ENCODE results near the gene OSBPL6. TPM values are rescaled to one million over a fixed set of nuclear protein-coding genes. Genes with fewer than 3 reads are reported as not detected.

OSBPL6 gene
- total RNA-seq, 1 experiment from 2014 or later, result 2.1 TPM

DNA sequence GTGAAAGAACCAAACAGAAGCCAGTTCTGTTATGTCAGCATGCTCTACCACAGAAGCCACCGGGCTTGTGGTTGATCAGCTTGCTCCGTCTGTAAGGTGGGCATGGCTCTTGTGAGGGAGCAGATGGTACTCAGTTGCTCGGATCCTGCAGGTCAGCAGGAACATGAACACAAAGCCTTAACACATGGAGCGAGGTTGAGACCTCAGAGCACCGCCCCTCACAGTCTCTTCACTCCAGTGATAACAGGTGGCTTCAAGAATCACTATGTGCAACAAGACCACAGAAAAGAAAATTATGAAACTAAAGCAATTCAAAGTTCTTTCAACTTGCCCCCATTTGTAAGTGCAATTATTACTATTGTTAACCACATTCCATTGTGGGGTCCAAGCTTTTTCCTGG lies 72.1 kb downstream of the OSBPL6 start:
- H3K27me3 ChIP-seq (ENCODE audit: control insufficient read depth, insufficient read depth, low read length), result no peaks in the 10 kb centered on the region
- ATAC-seq, result no peak
- intact Hi-C loops (cut with micrococcal nuclease; ENCODE audit: unreplicated experiment), result no loop called here
- ChIA-PET CTCF (interaction anchor here (0.7 kb wide), 1 partner anchor 154 kb away, joined by 10 read pairs; no protein-coding TSS in a partner anchor), POLR2A (no interaction called here)
- no peaks in the 10 kb centered on the region for H3K36me3 ChIP-seq (ENCODE audit: control insufficient read depth, insufficient read depth, low read length)
- H3K9me3 ChIP-seq (ENCODE audit: control insufficient read depth, insufficient read depth, low read depth, low read length), result no peaks in the 10 kb centered on the region
- H3K4me1 ChIP-seq (ENCODE audit: control insufficient read depth, insufficient read depth, low read length), result no peaks in the 10 kb centered on the region
- no TSS peak for BruUV-seq (replicated peaks)
- no peak overlapping the region for H3K4me3 ChIP-seq (ENCODE audit: low read depth in 2 of 2, low read length in 2 of 2)
- in situ Hi-C loops (cut with HindIII; ENCODE audit: low pct_unique_long_range_greater_than_20kb, low sequenced_read_pairs), result no loop called here
- TF ChIP-seq POLR2AphosphoS5 (IDR thresholded peaks at IDR 0.05; ENCODE audit: low read depth, low read length), result no peak
- TF ChIP-seq CTCF (IDR thresholded peaks at IDR 0.05), result no peak
- TF ChIP-seq REST (IDR thresholded peaks at IDR 0.05; ENCODE audit: insufficient read depth in 1 of 2, low read depth in 2 of 2, low read length in 1 of 2), result no peak
- TF ChIP-seq TCF7L2 (IDR thresholded peaks at IDR 0.05; ENCODE audit: low read depth, low read length), result no peak
- no peak for TF ChIP-seq SIN3A (IDR thresholded peaks at IDR 0.05; ENCODE audit: borderline replicate concordance, insufficient read depth, low read depth, low read length)
- no peak for DNase-seq (ENCODE audit: low read depth, low spot score)
- H3K27ac ChIP-seq (ENCODE audit: low read length), result no peak overlapping the region

GRCh38 chr2:178267660-178268059 lies 73.3 kb downstream of the OSBPL6 start:
- intact Hi-C loops (cut with micrococcal nuclease; ENCODE audit: unreplicated experiment), result no loop called here
- POLR2A ChIA-PET, result interaction anchor here (0.6 kb wide), 1 partner anchor 9 kb away, joined by 5 read pairs; no protein-coding TSS in a partner anchor
- no peak for TF ChIP-seq TCF7L2 (IDR thresholded peaks at IDR 0.05; ENCODE audit: low read depth, low read length)
- no peak for TF ChIP-seq POLR2AphosphoS5 (IDR thresholded peaks at IDR 0.05; ENCODE audit: low read depth, low read length)
- no peak for TF ChIP-seq CTCF (IDR thresholded peaks at IDR 0.05)
- no peak for TF ChIP-seq SIN3A (IDR thresholded peaks at IDR 0.05; ENCODE audit: borderline replicate concordance, insufficient read depth, low read depth, low read length)
- no peak for TF ChIP-seq REST (IDR thresholded peaks at IDR 0.05; ENCODE audit: insufficient read depth in 1 of 2, low read depth in 2 of 2, low read length in 1 of 2)

More at GRCh38 chr2:178267660-178268059, 73.3 kb downstream of the OSBPL6 start:
- ATAC-seq (no peak), DNase-seq (ENCODE audit: low read depth, low spot score) (no peak)
- Histone ChIP-seq H3K9me3 (ENCODE audit: control insufficient read depth, insufficient read depth, low read depth, low read length) (no peaks in the 10 kb centered on the region), H3K4me1 (ENCODE audit: control insufficient read depth, insufficient read depth, low read length) (no peaks in the 10 kb centered on the region), H3K4me3 (ENCODE audit: low read depth in 2 of 2, low read length in 2 of 2) (no peak overlapping the region), H3K27me3 (ENCODE audit: control insufficient read depth, insufficient read depth, low read length) (no peaks in the 10 kb centered on the region), H3K36me3 (ENCODE audit: control insufficient read depth, insufficient read depth, low read length) (no peaks in the 10 kb centered on the region), H3K27ac (ENCODE audit: low read length) (no peak overlapping the region)
- in situ Hi-C loops (cut with HindIII; ENCODE audit: low pct_unique_long_range_greater_than_20kb, low sequenced_read_pairs), result no loop called here
- BruUV-seq (replicated peaks), result no TSS peak
- CTCF ChIA-PET, result no interaction called here

Measured in Panc1 (cell line).